Measurements from ENCODE around the gene SOCS7. TPM values are rescaled to one million over a fixed set of nuclear protein-coding genes. Genes with fewer than 3 reads are reported as not detected.

SOCS7 gene
- total RNA-seq, 1 donor from 2014 or later = 16.8 TPM

DNA sequence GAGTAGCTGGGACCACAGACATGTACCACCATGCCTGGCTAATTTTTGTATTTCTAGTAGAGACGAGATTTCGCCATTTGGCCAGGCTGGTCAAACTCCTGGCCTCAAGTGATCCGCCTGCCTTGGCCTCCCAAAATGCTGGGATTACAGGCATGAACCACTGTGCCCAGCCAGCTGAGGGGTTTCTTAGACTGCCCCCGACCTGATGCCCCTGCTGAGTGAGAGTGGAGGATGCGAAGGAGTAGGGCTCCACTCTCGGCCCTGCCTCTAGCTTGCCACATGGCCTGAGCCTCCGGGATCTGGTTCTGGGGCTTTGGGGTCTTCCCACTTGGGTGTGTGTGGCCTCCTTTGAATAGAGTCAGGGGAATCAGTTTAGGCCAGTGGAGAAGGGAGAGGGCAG is 18.9 kb upstream of the SOCS7 start:
- peaks cover 2% of the 10 kb centered on the region for H3K9me3 Mint-ChIP-seq (ENCODE audit: unreplicated experiment)
- H3K4me1 ChIP-seq (ENCODE audit: insufficient read depth, low read length) = no peaks in the 10 kb centered on the region
- H3K4me2 ChIP-seq (ENCODE audit: low read length) = no peak overlapping the region
- H3K27ac Mint-ChIP-seq (ENCODE audit: unreplicated experiment) = no peak overlapping the region
- H3K79me2 ChIP-seq (ENCODE audit: insufficient read depth, low read length) = no peaks in the 10 kb centered on the region
- H2AFZ ChIP-seq (ENCODE audit: low read depth, low read length) = no peak overlapping the region
- no peak overlapping the region for H3K4me3 ChIP-seq (ENCODE audit: insufficient read depth, low read depth, low read length)
- H3K36me3 Mint-ChIP-seq (ENCODE audit: low read depth, unreplicated experiment) = no peaks in the 10 kb centered on the region
- H3K27me3 ChIP-seq (ENCODE audit: insufficient read depth, low read length) = peaks cover 13% of the 10 kb centered on the region
- H3K27ac ChIP-seq (ENCODE audit: low read depth, low read length) = no peak overlapping the region
- no peak for FAIRE-seq
- no peaks in the 10 kb centered on the region for H3K9me3 ChIP-seq (ENCODE audit: insufficient read depth, low read depth, low read length)
- peaks cover 73% of the 10 kb centered on the region for H3K27me3 Mint-ChIP-seq (ENCODE audit: low read depth, unreplicated experiment)
- no peak for TF ChIP-seq EZH2 (IDR thresholded peaks at IDR 0.05; ENCODE audit: insufficient read depth, low read length)
- TF ChIP-seq, protein P1, sequence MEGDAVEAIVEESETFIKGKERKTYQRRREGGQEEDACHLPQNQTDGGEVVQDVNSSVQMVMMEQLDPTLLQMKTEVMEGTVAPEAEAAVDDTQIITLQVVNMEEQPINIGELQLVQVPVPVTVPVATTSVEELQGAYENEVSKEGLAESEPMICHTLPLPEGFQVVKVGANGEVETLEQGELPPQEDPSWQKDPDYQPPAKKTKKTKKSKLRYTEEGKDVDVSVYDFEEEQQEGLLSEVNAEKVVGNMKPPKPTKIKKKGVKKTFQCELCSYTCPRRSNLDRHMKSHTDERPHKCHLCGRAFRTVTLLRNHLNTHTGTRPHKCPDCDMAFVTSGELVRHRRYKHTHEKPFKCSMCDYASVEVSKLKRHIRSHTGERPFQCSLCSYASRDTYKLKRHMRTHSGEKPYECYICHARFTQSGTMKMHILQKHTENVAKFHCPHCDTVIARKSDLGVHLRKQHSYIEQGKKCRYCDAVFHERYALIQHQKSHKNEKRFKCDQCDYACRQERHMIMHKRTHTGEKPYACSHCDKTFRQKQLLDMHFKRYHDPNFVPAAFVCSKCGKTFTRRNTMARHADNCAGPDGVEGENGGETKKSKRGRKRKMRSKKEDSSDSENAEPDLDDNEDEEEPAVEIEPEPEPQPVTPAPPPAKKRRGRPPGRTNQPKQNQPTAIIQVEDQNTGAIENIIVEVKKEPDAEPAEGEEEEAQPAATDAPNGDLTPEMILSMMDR (IDR thresholded peaks at IDR 0.05; ENCODE audit: insufficient read depth, low read depth, low read length) = no peak
- H3K36me3 ChIP-seq (ENCODE audit: insufficient read depth, low read length) = no peaks in the 10 kb centered on the region
- H4K20me1 ChIP-seq (ENCODE audit: insufficient read depth, low read length) = no peaks in the 10 kb centered on the region
- DNase-seq (ENCODE audit: low read depth) = no peak
- peaks cover 6% of the 10 kb centered on the region for H3K4me1 Mint-ChIP-seq (ENCODE audit: low read depth, unreplicated experiment)
- no peak overlapping the region for H3K9ac ChIP-seq (ENCODE audit: low read length)
- no peak overlapping the region for H3K4me3 Mint-ChIP-seq (ENCODE audit: unreplicated experiment)

DNA sequence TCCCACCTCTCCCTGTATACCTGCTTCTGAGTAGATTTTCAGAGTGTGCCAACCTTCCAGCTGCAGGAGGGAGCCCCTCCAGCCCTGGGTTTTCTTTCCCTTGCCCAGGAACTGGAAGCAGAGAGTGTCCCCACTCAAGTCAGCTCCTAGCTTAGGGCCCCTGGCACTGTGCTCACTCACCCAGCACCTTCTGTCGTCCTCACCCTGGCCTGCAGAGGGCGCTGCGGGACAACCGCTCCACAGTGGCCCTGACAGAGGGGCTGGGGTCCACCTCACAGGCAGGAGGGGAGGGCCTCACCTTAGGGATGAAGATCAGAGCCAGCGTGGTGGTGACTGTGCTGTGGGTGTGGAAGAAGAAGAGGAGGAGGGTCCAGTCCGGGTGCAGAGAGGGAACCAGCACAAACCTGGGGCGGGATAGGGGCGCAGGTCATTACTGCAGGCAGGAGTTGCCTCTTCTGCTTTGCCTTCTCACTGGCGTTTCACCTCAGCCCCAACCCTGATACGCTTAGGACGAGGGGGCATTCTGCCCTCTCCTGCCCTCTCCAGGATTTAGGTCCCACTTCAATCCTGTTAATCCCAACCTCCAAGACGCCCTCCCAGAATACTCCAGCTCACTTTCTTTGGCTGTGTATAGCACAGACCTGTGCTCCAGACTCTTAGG is 17.9 kb upstream of the SOCS7 start:
- Histone ChIP-seq H3K27me3 (ENCODE audit: insufficient read depth, low read length) (peaks cover 13% of the 10 kb centered on the region), H2AFZ (ENCODE audit: low read depth, low read length) (no peak overlapping the region), H3K4me3 (ENCODE audit: insufficient read depth, low read depth, low read length) (no peak overlapping the region), H3K9me3 (ENCODE audit: insufficient read depth, low read depth, low read length) (no peaks in the 10 kb centered on the region), H3K27ac (ENCODE audit: low read depth, low read length) (no peak overlapping the region), H3K9ac (ENCODE audit: low read length) (no peak overlapping the region), H4K20me1 (ENCODE audit: insufficient read depth, low read length) (no peaks in the 10 kb centered on the region), H3K79me2 (ENCODE audit: insufficient read depth, low read length) (no peaks in the 10 kb centered on the region), H3K4me2 (ENCODE audit: low read length) (no peak overlapping the region), H3K4me1 (ENCODE audit: insufficient read depth, low read length) (no peaks in the 10 kb centered on the region), H3K36me3 (ENCODE audit: insufficient read depth, low read length) (no peaks in the 10 kb centered on the region)
- no peak for FAIRE-seq
- H3K27me3 Mint-ChIP-seq (ENCODE audit: low read depth, unreplicated experiment) = peaks cover 74% of the 10 kb centered on the region
- H3K4me3 Mint-ChIP-seq (ENCODE audit: unreplicated experiment) = no peak overlapping the region
- no peak overlapping the region for H3K27ac Mint-ChIP-seq (ENCODE audit: unreplicated experiment)
- peaks cover 2% of the 10 kb centered on the region for H3K4me1 Mint-ChIP-seq (ENCODE audit: low read depth, unreplicated experiment)
- peaks cover 2% of the 10 kb centered on the region for H3K9me3 Mint-ChIP-seq (ENCODE audit: unreplicated experiment)
- TF ChIP-seq, protein P1 (IDR thresholded peaks at IDR 0.05; ENCODE audit: insufficient read depth, low read depth, low read length) = peak; percentile 40
- TF ChIP-seq EZH2 (IDR thresholded peaks at IDR 0.05; ENCODE audit: insufficient read depth, low read length) = no peak
- H3K36me3 Mint-ChIP-seq (ENCODE audit: low read depth, unreplicated experiment) = no peaks in the 10 kb centered on the region
- DNase-seq (ENCODE audit: low read depth) = no peak
